Activated effector memory CD4-positive, alpha-beta T cell treated with Interleukin-2 at 50 U/mL for 16 hours (primary cell): ENCODE results near the gene SV2B.

Experiments
- DNase-seq: peaks from one replicate; pipeline ENCODE4 v3.0.0-alpha.2; 2020

SV2B gene

DNA sequence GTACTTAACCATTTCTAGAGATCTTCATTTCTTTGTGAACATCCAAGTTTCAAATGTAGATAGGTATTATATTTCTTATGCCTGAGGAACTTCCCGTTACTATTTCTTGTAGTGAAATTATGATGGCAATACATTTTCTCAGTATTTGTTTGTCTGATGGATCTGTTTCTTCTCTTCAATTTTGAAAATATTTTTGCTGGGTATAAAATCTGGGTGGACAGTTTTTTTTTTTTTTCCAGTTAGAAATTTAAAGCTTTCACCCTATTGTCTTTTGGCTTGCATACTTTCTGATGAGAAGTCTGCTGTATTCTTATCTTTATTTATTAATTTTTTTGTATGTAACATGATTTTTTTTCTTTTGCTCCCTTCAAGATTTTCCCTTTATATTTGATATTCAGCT is 175.8 kb downstream of the SV2B start:
- DNase-seq: no peak

DNA sequence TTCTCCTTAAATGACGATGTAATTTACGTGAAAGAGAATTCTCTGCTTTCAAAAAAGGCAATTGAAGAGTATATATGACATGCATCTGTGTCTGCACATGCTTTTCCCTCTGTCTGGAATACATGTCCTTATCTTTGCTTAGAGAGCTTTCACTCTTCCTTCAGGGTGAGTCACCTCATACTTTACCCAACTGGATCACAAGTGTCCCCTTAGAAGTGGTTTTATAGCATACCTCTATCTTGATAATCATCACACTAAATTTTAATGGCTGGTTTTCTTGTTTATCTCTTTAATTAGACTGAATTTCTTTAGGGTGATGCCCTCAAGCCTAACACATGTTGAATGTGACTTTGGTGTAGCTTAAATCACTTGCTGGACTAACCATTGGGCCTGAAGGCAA is 178.9 kb downstream of the SV2B start:
- no peak for DNase-seq

DNA sequence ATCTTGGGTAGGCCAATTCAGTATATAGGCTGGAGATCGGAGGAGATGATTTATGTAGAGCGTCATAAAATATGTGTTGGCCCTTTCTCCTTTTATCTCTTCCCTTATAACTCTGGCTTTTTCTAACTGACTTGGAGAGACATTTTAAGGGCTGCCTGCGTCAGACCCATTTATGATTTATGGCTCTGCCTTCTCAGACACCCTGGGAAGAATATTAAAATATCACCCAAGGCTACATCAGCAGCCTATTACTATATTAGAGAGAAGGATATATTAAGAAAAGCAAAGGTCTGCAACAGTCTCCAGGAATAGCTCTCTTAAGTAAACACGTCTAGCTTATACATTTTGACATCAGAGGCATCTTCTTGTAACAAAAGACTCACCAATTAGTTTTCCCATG is 179.4 kb downstream of the SV2B start:
- no peak for DNase-seq

DNA sequence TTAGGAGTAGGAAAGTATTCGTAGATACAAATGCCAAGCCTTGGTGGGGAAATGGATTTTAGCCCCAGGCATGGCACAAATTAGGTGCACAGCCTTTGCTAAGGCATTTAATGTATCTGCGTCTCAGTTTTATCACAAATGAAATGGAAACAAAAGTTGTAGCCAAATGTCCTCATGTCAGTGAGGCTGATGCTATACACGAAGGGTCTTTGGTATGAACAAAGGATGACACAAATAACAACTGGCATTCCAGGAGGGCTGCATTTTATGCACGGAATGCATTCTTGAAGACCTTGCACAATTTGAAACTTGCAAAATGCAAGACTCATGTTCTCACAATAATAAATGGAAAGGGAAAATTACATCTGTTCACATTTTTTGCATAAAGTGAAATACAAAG is 181.9 kb downstream of the SV2B start:
- DNase-seq: no peak

DNA sequence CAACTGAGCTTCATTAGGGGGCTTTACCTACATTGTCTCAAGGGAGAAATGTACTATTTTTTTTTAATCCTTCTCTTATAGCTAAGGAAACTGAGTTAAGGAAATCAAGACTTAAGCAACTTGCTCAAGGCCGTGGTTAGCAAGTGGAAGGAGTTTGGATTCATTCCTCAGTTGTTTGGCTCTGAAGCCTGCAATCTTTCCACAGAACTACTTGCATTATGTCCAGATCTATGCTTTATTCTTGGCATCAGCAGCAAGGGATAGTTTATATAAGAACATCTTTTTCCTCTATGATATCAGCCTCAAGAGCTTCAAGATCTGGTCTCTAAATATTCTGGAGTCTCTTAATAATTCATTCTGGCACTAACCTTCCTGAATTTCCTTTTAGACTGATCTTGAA is 182.4 kb downstream of the SV2B start:
- DNase-seq: no peak

DNA sequence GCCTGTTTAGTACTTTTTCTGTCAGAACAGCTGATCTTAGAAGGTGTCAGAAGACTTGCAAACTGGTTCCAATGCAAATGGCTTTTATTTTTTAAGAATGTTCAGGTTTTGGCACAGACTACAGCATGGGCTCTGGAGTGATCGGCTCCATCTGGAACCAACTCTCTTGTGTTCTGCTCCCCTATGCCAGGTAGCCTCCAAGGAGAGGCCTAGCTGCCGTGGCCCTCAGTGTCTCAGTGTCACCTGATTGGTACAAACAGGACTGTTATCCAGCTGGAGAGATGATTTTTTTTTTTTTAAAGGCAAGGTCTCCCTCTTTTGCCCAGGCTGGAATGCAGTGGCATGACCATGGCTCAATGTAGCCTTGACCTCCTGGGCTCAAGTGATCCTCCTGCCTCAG is 183.1 kb downstream of the SV2B start:
- DNase-seq: no peak

DNA sequence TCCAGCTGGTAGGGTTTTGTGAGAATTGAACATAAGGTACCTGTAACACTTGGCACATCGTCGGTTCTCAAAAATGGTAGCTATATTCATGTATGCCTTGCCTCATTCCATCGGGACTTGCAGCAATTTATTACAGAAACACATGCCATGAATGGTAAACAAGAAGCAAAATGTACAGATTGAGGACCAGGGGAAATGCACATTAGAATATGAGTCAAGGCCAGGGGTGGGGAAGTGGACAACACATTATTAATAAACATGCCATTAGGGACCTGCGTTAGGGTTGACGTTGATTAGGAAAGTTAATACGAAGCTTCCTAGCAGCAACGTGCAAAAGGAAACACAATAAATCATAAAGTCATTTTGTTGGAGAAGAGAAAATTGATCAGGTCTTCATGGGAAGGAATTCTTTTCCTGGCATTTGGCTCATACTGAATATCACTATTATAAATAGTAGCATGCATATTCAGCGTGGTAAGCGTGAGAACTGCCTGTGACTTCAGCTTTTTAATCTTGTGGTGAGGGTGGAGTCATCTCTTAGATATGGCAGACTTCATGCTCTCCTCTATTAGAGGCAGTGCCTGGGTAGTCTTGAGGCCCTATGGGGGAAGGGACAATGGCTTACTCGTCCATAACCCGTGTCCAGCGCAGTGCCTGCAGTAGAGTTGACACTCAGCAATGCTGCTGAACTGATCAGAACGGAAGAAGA is 184.9 kb downstream of the SV2B start:
- DNase-seq: no peak

DNA sequence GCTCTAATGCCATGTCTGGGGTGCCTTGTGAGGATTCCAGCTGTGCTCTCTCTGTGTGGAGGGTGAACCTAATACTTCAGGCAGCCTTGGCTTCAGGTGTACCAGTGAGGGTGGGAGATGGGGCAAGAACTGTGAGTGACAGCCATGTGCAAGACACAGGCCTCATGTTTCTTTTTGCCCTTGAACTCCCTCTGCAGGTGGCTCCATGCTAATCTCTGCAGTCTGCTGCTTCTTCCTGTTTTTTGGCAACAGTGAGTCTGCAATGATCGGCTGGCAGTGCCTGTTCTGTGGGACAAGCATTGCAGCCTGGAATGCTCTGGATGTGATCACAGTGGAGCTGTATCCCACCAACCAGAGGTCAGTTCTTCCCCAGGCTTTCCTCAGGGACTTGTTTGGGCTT is 189.3 kb downstream of the SV2B start:
- DNase-seq: no peak

DNA sequence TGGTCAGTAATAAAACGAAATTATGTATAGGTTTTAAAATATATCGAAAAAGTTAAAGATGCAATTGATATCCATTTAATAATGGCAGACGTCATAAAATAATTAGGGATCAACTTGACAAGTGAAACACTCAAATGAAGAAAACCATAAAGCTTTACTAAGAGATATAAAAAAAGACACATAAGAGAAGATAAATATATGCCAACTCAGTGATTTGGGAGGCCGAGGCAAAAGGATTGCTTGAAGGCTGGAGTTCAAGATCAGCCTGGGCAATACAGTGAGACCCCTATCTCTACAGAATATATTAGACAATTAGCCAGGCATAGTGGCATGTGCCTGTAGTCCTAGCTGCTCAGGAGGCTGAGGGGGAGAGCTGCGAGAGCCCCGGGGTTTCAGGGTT is 190.5 kb downstream of the SV2B start:
- DNase-seq: no peak

DNA sequence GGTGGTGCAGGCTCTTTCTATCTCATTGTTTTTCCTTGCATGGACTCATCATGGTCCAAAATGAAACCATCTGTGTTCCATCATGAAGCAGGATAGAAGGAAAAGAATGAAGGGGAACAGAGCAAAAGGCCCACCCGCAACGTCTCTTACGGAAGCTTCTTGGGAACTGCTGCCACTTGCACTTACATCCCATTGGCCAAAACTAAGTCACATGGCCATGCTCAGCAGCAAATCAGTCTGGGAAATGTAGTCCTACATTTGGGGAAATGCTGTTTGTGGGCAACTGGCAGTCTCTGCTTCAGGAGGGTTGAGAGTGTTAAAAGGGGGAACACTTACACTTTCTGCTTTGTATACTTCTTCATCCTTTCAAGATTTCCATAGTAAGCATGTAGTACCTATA is 191.6 kb downstream of the SV2B start:
- no peak for DNase-seq

DNA sequence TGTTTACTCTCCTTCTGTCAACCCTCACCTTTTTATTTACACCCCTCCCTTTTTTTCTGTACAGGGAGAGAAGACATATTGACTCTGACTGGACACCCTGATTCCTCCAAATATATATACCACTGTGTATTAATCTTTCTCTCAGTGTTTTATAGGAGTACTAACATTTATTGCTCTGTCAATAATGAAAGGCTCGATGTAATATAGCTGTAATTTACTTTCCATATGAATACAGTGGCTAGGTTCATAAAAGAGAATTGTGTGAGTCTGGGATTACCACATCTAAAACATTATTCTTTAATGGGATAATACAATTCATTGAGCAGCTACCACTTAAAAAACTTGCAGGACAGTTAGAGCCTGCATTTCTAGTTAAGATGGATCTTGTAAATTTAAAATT is 194.3 kb downstream of the SV2B start:
- no peak for DNase-seq

DNA sequence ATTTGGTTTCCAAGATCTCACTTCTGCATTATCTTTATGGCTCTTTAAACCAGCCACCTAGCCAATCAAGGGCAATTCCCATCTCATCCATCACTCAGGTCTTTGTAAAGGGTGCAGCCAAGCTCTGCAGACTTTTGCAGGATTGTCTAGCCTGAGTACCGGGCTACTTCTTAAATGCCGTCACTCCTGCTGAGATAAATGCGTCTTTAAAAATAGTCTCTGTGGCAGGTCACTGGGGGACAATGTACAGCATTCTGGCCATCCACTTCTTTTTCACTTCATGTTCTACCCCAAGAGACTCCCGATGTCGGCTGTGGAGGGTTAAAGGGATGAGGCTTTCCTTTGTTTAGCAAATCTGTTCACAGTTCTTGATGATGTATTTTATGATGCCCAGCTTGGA is 194.7 kb downstream of the SV2B start:
- DNase-seq: no peak

DNA sequence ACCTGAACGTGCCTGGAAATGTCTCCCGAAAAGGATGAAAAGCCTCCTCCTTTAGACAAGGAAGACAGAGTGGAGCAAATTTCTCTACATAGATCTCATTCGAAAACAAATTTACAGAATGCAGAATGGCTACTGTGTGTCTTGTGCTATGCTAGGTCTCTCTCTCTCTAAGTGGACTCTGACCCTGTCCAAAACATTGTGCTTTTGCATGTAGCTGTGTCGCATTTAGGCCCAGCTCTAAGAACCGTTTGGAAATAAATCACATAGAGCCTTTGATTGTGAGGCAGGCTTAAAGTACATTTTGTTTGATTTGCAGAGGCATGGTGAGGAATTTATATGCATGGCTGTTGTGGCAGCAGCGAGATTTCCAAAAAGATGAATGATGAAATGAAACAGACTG is 198.0 kb downstream of the SV2B start:
- no peak for DNase-seq

DNA sequence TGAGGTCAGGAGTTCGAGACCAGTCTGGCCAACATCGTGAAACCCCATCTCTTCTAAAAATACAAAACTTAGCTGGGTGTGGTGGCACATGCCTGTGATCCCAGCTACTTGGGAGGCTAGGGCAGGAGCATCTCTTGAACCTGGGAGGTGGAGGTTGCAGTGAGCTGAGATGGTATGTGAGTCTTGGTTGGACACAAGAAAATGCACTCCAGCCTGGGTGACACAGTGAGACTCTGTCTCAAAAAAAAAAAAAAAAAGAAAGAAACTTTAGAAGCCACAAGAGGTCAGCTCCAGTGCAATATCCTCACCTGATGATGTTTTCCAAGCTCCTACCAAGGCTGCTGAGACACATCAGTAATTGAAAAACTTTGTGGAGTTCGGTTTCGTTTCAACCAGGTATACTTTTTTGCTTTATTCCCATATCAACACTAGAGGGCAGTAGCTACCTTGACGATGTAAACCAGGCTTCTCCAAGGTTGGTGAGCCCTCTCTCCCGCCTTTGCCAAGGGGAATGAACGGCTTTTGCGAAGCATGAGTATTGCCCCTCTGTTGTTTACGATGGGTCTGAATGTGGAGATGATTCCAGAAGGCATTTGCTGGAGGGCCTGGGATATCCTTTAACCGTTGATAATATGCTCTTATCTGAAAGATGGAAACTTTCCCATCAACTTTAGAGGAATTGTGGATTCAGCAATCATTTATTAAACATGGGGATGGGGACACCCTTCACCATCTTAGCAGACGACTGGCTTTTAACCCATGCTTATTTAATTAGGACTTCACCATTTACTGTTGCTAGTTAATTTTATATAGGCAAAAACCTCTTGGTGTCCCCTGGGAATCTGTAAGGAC is 202.8 kb downstream of the SV2B start:
- DNase-seq: no peak

DNA sequence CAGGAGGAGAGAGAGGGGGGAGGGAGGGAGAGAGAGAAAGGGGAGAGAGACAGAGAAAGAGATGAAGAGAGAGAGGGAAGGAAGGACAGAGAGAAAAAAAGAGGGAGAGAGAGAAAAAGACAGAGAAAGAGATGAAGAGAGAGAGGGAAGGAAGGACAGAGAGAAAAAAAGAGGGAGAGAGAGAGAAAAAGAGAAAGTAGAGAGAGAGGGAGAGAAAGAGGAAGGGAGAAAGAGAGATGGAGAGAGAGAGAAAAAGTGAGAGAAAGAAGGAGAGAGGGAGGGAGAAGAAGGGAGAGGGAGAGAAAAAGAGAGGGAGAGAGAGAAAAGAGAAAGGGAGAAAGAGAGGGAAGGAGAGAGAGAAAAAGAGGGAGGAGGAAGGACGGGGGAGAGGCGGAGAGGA is 204.2 kb downstream of the SV2B start:
- no peak for DNase-seq

DNA sequence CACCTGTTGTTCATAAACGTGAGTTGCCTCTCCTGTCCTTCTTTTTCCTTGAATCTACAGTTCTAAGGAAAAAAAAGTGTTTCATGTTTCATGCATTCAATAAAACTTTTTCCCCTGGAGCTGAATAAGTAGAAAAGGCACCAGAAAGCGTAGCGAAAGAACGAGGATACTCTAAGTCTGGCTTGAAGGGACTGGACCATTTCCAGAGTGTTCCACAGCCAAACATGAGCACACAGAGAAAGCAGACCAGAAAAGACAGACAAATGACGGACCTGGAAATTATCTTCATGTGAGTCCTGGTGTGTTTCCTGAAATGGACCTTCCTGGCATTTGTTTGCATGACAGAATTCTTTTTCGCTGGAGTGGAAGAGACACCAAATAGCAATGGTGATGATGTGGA is 204.7 kb downstream of the SV2B start:
- DNase-seq: no peak

DNA sequence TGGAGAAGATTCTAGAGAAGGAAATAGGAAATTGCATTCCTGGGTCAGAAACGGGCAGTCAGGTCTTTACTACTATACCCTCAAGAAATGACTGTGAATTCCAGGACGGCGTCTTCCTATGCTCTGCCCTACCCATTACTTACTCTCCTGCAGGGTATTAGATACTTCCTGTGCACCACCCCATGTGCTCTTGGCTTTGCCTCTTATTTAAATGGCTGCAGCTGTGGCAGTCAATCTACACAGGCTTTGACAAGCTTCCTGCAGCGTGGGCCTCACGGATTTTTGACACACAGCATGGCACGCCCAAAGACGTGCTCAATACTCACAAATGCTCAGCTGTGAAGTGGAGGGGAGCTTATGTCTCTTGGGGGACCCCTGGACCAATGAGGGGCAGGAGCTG is 206.1 kb downstream of the SV2B start:
- no peak for DNase-seq

DNA sequence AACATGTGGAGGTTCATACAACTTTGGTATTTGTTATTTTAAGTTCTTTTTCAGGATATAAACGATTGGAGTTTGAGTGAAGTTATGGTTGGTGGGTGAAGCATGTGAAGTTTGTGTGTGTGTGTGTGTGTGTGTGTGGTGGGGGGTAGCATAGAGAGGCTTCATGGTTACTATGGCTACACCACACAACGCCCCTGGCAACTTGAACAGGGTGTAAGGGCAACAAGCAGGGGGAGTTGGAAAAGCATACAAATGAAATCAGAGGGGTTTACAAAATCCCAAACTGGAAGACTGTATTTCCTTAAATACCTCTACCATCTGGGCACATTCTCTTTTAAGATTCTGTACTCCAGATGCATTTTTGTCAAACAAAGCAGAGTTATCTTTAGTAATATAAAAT is 207.5 kb downstream of the SV2B start:
- no peak for DNase-seq

DNA sequence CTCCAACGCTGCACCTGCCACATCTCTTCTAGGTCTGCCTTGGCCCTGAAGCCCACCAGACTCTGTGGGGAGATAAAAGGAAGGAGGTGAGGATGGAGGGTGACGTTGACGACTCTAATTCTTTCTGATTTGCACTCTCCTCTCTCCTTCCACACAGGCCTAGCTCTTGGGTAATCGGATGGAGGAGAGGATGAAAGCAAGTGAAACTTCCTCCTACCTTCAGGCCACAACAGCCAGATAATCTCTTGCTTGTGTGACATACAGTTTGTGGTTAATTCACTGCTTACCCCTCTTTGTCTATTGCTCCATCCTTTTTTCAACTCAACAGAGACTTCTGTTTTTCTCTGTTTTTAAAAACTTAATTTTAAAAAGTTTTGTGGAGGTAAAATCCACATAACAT is 208.1 kb downstream of the SV2B start:
- DNase-seq: no peak

DNA sequence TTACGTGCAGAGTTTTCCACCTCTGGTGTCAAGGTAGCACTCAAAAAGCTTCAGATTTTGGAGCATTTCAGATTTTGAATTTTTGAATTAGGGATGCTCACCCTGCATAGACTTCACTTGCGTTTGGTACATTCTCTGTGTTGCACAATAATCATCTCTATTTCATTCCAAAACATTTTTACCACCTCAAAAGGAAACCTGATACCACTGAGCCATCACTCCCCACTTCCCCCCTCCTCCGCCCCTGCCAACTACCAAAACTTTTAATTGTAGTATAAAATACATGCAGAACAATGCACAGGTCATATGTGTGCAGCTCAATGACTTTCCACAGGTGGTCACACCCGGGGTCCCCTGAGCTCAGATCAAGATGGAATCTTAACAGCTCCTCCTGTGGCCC is 208.8 kb downstream of the SV2B start:
- no peak for DNase-seq

DNA sequence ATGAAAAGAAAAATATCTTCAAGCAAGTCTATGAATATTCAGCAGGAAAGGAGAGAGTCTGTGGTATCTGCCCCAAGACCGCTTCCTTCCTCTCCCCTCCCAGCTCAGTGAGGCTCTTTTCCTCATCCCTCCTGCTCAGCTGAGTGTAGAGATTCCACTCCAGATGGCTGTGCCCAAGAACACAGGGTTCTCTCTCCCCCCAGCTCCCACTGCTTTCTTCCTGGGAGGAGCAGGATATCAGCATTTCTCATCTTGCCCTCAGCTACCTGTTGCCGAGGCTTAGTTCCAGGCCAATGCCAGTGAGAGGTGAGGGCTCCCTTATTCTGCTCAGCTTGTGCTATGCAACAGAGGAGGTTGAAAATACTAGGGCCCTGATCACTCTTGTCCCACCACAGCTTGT is 211.9 kb downstream of the SV2B start:
- DNase-seq: peak; percentile 14

DNA sequence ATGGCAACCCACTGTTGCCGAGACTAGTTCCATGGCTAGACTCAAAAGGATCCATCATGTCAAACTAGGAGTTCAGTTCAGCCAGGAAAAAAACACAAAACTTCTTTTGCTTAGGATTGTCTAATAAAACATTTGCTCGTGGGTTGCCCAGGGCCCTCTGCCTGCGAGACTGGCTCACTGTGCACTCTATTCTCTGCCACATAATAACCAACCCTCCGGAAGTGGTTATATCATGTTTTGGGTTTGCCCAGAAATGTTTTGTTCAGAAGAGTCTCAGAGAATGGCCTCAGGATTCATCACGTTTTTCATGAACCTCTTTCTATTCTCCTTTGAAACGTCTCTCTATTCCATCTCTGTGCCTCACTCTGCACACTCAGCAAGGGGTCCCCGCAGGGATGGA is 216.1 kb downstream of the SV2B start:
- no peak for DNase-seq

DNA sequence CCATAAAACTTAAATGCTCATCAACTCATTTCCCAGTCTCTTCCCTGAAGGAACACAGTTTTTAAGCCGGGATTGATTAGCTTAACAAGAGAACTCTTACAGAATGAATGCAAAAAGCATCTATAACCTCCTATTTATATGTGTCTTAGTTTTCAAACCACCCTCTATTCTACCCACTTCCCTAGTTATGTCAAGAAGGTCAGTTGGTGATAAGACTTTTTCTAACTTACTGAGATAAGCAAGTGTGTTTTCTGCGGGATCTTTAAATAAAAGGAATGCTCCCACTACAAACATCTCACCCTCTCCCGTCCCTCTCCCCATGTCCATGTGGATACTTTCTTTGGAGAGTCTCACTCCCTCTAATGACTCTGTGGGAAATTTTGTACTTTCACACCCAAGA is 218.5 kb downstream of the SV2B start:
- DNase-seq: no peak

DNA sequence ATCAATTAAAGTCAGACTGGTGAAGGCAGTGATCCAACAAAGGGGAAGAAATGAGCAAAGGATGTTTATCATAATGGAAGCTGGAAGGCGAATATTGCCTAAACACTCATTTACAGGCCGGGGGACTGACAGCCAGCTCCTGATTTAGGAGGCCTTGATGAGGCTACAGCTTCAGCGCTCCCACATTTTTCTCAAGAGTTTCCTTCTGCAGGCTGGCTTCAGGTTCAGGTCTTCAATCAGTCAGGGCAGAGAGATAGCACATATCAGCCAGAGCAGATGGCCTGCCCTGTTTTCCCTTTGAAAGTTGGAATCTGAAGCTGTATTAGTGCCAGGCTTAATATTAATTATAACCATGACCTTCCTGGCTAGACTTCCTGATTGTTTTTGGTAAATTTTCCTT is 218.9 kb downstream of the SV2B start:
- DNase-seq: no peak
